SK-N-SH (cell line): ENCODE measurements around the gene CRYBG3. TPM values are rescaled to one million over a fixed set of nuclear protein-coding genes. Genes with fewer than 3 reads are reported as not detected.

Experiments used
- CTCF ChIA-PET: fragments of 300-600, 350-600 bp; formaldehyde crosslinking; extraction: SDS; loops from one replicate; lab custom pipeline; 2021; lab: Yijun Ruan, JAX
- POLR2A ChIA-PET: fragments of 350-600 bp; sonication (Branson Sonifier 250); formaldehyde crosslinking; extraction: SDS; loops from one replicate; lab custom pipeline; 2020; ENCODE audit warnings: antibody characterized with exemption, inconsistent platforms; lab: Yijun Ruan, JAX
- DNase-seq: peaks from one replicate; pipeline ENCODE4 v3.0.0; 2012
- H2AFZ ChIP-seq: fragments of 200-600 bp; sonication (generic); 2 replicates; pipeline ENCODE4 v1.8.1; 2016; ENCODE audit warnings: antibody characterized with exemption, mild to moderate bottlenecking, low read depth
- H3F3A ChIP-seq: fragments of 200-600 bp; sonication (generic); replicated peaks from 2 replicates; pipeline ENCODE3; 2016; ENCODE audit warnings: antibody characterized with exemption, mild to moderate bottlenecking; ENCODE audit not compliant: insufficient read depth
- H3K27ac ChIP-seq, 2 experiments: fragments of 200-500 bp in 1 of 2; fragments of 200-600 bp in 1 of 2; sonication (Bioruptor generic) in 1 of 2; sonication (generic), shearing (Covaris generic) in 1 of 2; 2 replicates each; pipeline versions ENCODE4 v1.5.1 to v1.6.1; 2014 to 2016; ENCODE audit warnings: low read depth in 2 of 2, inconsistent platforms in 1 of 2, low read length in 1 of 2, mild to moderate bottlenecking in 1 of 2, mixed read lengths in 1 of 2
- H3K27me3 ChIP-seq: fragments of 200-600 bp; sonication (generic), shearing (Covaris generic); 2 replicates; pipeline ENCODE4 v1.6.1; 2016; ENCODE audit warnings: mixed run types; ENCODE audit not compliant: insufficient read depth
- H3K36me3 ChIP-seq, 2 experiments: fragments of 200-500 bp in 1 of 2; fragments of 200-600 bp in 1 of 2; sonication (Bioruptor generic) in 1 of 2; sonication (generic) in 1 of 2; replicated peaks in 1 of 2; 2 replicates each; pipeline versions ENCODE3 to v1.5.1; 2014 to 2016; ENCODE audit warnings: low read length in 1 of 2, mild to moderate bottlenecking in 1 of 2; ENCODE audit not compliant: insufficient read depth in 2 of 2, control insufficient read depth in 1 of 2
- H3K4me1 ChIP-seq, 2 experiments: fragments of 200-500 bp in 1 of 2; fragments of 200-600 bp in 1 of 2; sonication (Bioruptor generic) in 1 of 2; sonication (generic), shearing (Covaris generic) in 1 of 2; 2 replicates each; pipeline versions ENCODE4 v1.5.1 to v1.6.1; 2014 to 2016; ENCODE audit warnings: low read depth in 1 of 2, low read length in 1 of 2, mixed run types in 1 of 2; ENCODE audit not compliant: insufficient read depth in 2 of 2, control insufficient read depth in 1 of 2
- H3K4me2 ChIP-seq: fragments of 200-600 bp; sonication (generic), shearing (Covaris generic); 2 replicates; pipeline ENCODE4 v1.6.1; 2017; ENCODE audit warnings: mixed run types
- H3K4me3 ChIP-seq, 2 experiments: fragments of 200-500 bp in 1 of 2; fragments of 200-600 bp in 1 of 2; sonication (Bioruptor generic) in 1 of 2; sonication (generic), shearing (Covaris generic) in 1 of 2; 2 replicates each; pipeline versions ENCODE4 v1.5.1 to v1.8.1; 2014 to 2016; ENCODE audit warnings: low read depth in 2 of 2, inconsistent platforms in 1 of 2, low read length in 1 of 2, mild to moderate bottlenecking in 1 of 2, mixed read lengths in 1 of 2, moderate library complexity in 1 of 2
- H3K79me2 ChIP-seq: fragments of 200-600 bp; sonication (generic); 2 replicates; pipeline ENCODE4 v1.8.1; 2017; ENCODE audit warnings: mild to moderate bottlenecking; ENCODE audit not compliant: insufficient read depth
- H3K9ac ChIP-seq: fragments of 200-600 bp; sonication (generic); 2 replicates; pipeline ENCODE4 v1.6.1; 2017; ENCODE audit warnings: mixed run types
- H3K9me2 ChIP-seq: fragments of 200-600 bp; sonication (generic); 2 replicates; pipeline ENCODE4 v1.6.1; 2017; ENCODE audit warnings: mixed run types
- H3K9me3 ChIP-seq: fragments of 200-600 bp; sonication (generic); 2 replicates; pipeline ENCODE4 v1.6.1; 2017; ENCODE audit warnings: mixed run types, mild to moderate bottlenecking, moderate library complexity
- H4K20me1 ChIP-seq: fragments of 200-600 bp; sonication (generic); 2 replicates; pipeline ENCODE4 v1.6.1; 2017; ENCODE audit warnings: mild to moderate bottlenecking, mixed run types; ENCODE audit not compliant: insufficient read depth
- ELF1 ChIP-seq: IDR thresholded peaks from 2 replicates; pipeline ENCODE4 v1.4.0; 2012
- FOXJ3 ChIP-seq: sonication (generic); formaldehyde crosslinking; IDR thresholded peaks from 2 replicates; pipeline ENCODE4 v1.5.1; 2020; ENCODE audit warnings: mild to moderate bottlenecking, missing genetic modification reagents
- FOXM1 ChIP-seq: IDR thresholded peaks from 2 replicates; pipeline ENCODE4 v1.4.0; 2012; ENCODE audit warnings: low read depth, mild to moderate bottlenecking
- GABPA ChIP-seq: IDR thresholded peaks from 2 replicates; pipeline ENCODE4 v1.4.0; 2012; ENCODE audit warnings: low read depth, mild to moderate bottlenecking
- JUND ChIP-seq: IDR thresholded peaks from 2 replicates; pipeline ENCODE4 v1.4.0; 2012
- MEF2A ChIP-seq: IDR thresholded peaks from 2 replicates; pipeline ENCODE4 v1.4.0; 2012; ENCODE audit warnings: low read depth, borderline replicate concordance
- NFIC ChIP-seq: IDR thresholded peaks from 2 replicates; pipeline ENCODE4 v1.4.0; 2012; ENCODE audit warnings: borderline replicate concordance
- NRF1 ChIP-seq: IDR thresholded peaks from 2 replicates; pipeline ENCODE4 v1.6.1; 2012; ENCODE audit warnings: low read depth, mild to moderate bottlenecking, low read length
- RAD21 ChIP-seq: IDR thresholded peaks from 2 replicates; pipeline ENCODE4 v1.6.1; 2012; ENCODE audit warnings: mild to moderate bottlenecking, low read length
- RXRA ChIP-seq: IDR thresholded peaks from 2 replicates; pipeline ENCODE4 v1.4.0; 2012; ENCODE audit warnings: low read depth, mild to moderate bottlenecking, borderline replicate concordance
- SIN3A ChIP-seq: IDR thresholded peaks from 2 replicates; pipeline ENCODE4 v1.6.1; 2012; ENCODE audit warnings: low read depth, mild to moderate bottlenecking, low read length, moderate library complexity, borderline replicate concordance
- TAF1 ChIP-seq: IDR thresholded peaks from 2 replicates; pipeline ENCODE4 v1.6.1; 2012; ENCODE audit warnings: low read depth, mild to moderate bottlenecking, low read length, moderate library complexity, borderline replicate concordance
- TEAD4 ChIP-seq: IDR thresholded peaks from 2 replicates; pipeline ENCODE4 v1.4.0; 2012; ENCODE audit warnings: mild to moderate bottlenecking, borderline replicate concordance; ENCODE audit not compliant: insufficient read depth
- YY1 ChIP-seq: IDR thresholded peaks from 2 replicates; pipeline ENCODE4 v1.4.0; 2012; ENCODE audit warnings: low read depth, mild to moderate bottlenecking
- WGBS: methylation state at CpG from one replicate; pipeline ENCODE4 v1.1.6; 2017; ENCODE audit warnings: low lambda C conversion rate; 5-methylcytosine and 5-hydroxymethylcytosine counted together
- polyA plus RNA-seq, 3 experiments: library from polyadenylated mRNA; depleted of rRNA; stranded (reverse); fragments of >200 nt; gene quantifications; 2 replicates each; pipeline ENCODE4 v1.2.3, GENCODE V29; 2012
- TF ChIP-seq, protein P1 (sequence below): fragments of 150-350 bp; IDR thresholded peaks from 2 replicates; pipeline ENCODE4 v1.6.1; 2017; ENCODE audit warnings: antibody characterized with exemption, low read length, low read depth, borderline replicate concordance
- TF ChIP-seq, protein P2 (sequence below): fragments of 200-600 bp; sonication (generic); IDR thresholded peaks from 2 replicates; pipeline ENCODE4 v1.6.1; 2017; ENCODE audit warnings: antibody characterized with exemption, mild to moderate bottlenecking, moderate library complexity
- TF ChIP-seq, protein P3 (sequence below): IDR thresholded peaks from 2 replicates; pipeline ENCODE4; 2012
- TF ChIP-seq, protein P4 (sequence below): IDR thresholded peaks from 2 replicates; pipeline ENCODE4 v1.4.0; 2012; ENCODE audit warnings: low read depth, borderline replicate concordance

The CRYBG3 gene
- polyA plus RNA-seq, 1 of the 3 experiments (the other 2 are of a cell fraction) = 2.4 TPM

DNA sequence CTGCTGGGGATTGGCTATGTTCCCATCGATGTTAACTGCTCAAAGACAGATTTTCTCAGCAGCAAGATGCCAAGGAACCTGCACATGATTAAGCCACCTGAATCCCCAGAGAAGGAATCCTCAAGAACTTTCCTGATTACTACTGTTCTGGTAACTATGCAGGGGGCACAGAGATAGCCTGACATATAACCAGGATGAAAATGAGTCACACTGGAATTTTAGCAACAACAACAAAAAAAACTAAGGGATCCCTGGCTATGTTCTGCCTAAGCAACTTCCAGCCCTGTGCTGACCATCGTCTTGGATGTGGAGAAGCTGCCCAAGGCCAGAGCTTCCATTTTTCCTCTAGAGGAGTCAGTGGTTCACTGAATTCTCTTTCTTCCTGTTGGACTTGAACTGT is 136.6 kb downstream of the CRYBG3 start:
- Histone ChIP-seq H3K9ac (no peak overlapping the region), H2AFZ (no peak overlapping the region), H3K9me3 (no peaks in the 10 kb centered on the region), H3K4me2 (no peak overlapping the region; the same call in 1 of the 2 replicates), H3K4me3 (no peak overlapping the region), H3K27me3 (no peaks in the 10 kb centered on the region), H3K36me3 (peaks cover 18 to 58% of the 10 kb centered on the region in 2 experiments), H3K27ac (no peak overlapping the region), H3K9me2 (no peaks in the 10 kb centered on the region), H3K79me2 (no peaks in the 10 kb centered on the region), H3K4me1 (no peaks in the 10 kb centered on the region; a peak in 2 of 4 replicates), H4K20me1 (no peaks in the 10 kb centered on the region), H3F3A (no peaks in the 10 kb centered on the region)
- no peak for DNase-seq
- WGBS = 67% methylated on average over 2 of the region's 2 CpGs
- ChIA-PET CTCF (no interaction called here), POLR2A (no interaction called here)
- TF ChIP-seq, protein P1, sequence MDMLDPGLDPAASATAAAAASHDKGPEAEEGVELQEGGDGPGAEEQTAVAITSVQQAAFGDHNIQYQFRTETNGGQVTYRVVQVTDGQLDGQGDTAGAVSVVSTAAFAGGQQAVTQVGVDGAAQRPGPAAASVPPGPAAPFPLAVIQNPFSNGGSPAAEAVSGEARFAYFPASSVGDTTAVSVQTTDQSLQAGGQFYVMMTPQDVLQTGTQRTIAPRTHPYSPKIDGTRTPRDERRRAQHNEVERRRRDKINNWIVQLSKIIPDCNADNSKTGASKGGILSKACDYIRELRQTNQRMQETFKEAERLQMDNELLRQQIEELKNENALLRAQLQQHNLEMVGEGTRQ = no peak
- TF ChIP-seq TEAD4 (no peak), RAD21 (no peak), MEF2A (no peak), TAF1 (no peak), FOXM1 (no peak), FOXJ3 (CRISPR knock-in tag) (no peak), NRF1 (no peak), GABPA (no peak), NFIC (no peak), SIN3A (no peak), RXRA (no peak), JUND (no peak), YY1 (no peak), ELF1 (no peak)
- TF ChIP-seq, protein P2, sequence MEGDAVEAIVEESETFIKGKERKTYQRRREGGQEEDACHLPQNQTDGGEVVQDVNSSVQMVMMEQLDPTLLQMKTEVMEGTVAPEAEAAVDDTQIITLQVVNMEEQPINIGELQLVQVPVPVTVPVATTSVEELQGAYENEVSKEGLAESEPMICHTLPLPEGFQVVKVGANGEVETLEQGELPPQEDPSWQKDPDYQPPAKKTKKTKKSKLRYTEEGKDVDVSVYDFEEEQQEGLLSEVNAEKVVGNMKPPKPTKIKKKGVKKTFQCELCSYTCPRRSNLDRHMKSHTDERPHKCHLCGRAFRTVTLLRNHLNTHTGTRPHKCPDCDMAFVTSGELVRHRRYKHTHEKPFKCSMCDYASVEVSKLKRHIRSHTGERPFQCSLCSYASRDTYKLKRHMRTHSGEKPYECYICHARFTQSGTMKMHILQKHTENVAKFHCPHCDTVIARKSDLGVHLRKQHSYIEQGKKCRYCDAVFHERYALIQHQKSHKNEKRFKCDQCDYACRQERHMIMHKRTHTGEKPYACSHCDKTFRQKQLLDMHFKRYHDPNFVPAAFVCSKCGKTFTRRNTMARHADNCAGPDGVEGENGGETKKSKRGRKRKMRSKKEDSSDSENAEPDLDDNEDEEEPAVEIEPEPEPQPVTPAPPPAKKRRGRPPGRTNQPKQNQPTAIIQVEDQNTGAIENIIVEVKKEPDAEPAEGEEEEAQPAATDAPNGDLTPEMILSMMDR = no peak
- TF ChIP-seq, protein P3, sequence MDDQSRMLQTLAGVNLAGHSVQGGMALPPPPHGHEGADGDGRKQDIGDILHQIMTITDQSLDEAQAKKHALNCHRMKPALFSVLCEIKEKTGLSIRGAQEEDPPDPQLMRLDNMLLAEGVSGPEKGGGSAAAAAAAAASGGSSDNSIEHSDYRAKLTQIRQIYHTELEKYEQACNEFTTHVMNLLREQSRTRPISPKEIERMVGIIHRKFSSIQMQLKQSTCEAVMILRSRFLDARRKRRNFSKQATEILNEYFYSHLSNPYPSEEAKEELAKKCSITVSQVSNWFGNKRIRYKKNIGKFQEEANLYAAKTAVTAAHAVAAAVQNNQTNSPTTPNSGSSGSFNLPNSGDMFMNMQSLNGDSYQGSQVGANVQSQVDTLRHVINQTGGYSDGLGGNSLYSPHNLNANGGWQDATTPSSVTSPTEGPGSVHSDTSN = no peak
- TF ChIP-seq, protein P4, sequence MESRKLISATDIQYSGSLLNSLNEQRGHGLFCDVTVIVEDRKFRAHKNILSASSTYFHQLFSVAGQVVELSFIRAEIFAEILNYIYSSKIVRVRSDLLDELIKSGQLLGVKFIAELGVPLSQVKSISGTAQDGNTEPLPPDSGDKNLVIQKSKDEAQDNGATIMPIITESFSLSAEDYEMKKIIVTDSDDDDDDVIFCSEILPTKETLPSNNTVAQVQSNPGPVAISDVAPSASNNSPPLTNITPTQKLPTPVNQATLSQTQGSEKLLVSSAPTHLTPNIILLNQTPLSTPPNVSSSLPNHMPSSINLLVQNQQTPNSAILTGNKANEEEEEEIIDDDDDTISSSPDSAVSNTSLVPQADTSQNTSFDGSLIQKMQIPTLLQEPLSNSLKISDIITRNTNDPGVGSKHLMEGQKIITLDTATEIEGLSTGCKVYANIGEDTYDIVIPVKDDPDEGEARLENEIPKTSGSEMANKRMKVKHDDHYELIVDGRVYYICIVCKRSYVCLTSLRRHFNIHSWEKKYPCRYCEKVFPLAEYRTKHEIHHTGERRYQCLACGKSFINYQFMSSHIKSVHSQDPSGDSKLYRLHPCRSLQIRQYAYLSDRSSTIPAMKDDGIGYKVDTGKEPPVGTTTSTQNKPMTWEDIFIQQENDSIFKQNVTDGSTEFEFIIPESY = no peak
